H1 (cell line): ENCODE data around the gene NDUFAF8. TPM values are rescaled to one million over a fixed set of nuclear protein-coding genes. Genes with fewer than 3 reads are reported as not detected.

ENCODE experiments used
- CTCF ChIA-PET: fragments of 300-600 bp; sonication (Branson Sonifier 250); formaldehyde crosslinking; loops from one replicate; lab custom pipeline; 2021; ENCODE audit not compliant: partially characterized antibody; lab: Charles Lee
- POLR2A ChIA-PET: fragments of 300-600 bp; sonication (Branson Sonifier 250); formaldehyde crosslinking; loops from one replicate; lab custom pipeline; 2021; ENCODE audit warnings: inconsistent platforms; ENCODE audit not compliant: partially characterized antibody; lab: Charles Lee
- DNase-seq, 2 experiments: peaks; one replicate each; pipeline versions ENCODE4 v3.0.0 to v3.0.0-alpha.2; 2010 to 2022; ENCODE audit warnings: low spot score in 2 of 2, low read depth in 1 of 2, mixed read lengths in 1 of 2
- FAIRE-seq: peaks from 2 replicates; lab custom pipeline; 2011; peaks lifted over from hg19 to GRCh38; lab: Jason Lieb, UNC
- H2AFZ ChIP-seq: 2 replicates; pipeline ENCODE4 v1.8.1; 2012; ENCODE audit warnings: low read length, inconsistent platforms
- H2AK5ac ChIP-seq: 2 replicates; pipeline ENCODE4 v1.6.1; 2013; ENCODE audit warnings: low read depth, low read length
- H2BK120ac ChIP-seq: replicated peaks from 2 replicates; pipeline ENCODE3; 2013; ENCODE audit warnings: low read depth, low read length, inconsistent platforms
- H2BK12ac ChIP-seq: 2 replicates; pipeline ENCODE4 v1.6.1; 2013; ENCODE audit warnings: low read depth, low read length
- H2BK15ac ChIP-seq: 2 replicates; pipeline ENCODE4 v1.6.1; 2013; ENCODE audit warnings: low read length
- H2BK20ac ChIP-seq: 2 replicates; pipeline ENCODE4 v1.6.1; 2013; ENCODE audit warnings: low read length
- H2BK5ac ChIP-seq: 2 replicates; pipeline ENCODE4 v1.6.1; 2013; ENCODE audit warnings: low read depth, low read length
- H3K14ac ChIP-seq: 2 replicates; pipeline ENCODE4 v1.6.1; 2013; ENCODE audit warnings: inconsistent platforms; ENCODE audit not compliant: insufficient read length
- H3K18ac ChIP-seq: 2 replicates; pipeline ENCODE4 v1.6.1; 2013; ENCODE audit warnings: low read length; ENCODE audit errors: extremely low read depth
- H3K23ac ChIP-seq: 2 replicates; pipeline ENCODE4 v1.6.1; 2013; ENCODE audit warnings: inconsistent platforms; ENCODE audit not compliant: insufficient read length
- H3K23me2 ChIP-seq: 2 replicates; pipeline ENCODE4 v1.6.1; 2013; ENCODE audit warnings: low read depth, low read length
- H3K27ac ChIP-seq: 2 replicates; pipeline ENCODE4 v1.6.1; 2011; ENCODE audit warnings: low read depth, low read length, inconsistent platforms
- H3K27me3 ChIP-seq, 4 experiments: replicated peaks in 1 of 4; 1 replicate in 1 of 4; 2 replicates in 3 of 4; pipeline versions ENCODE4 v1.6.1 to v1.8.1; 2011 to 2013; ENCODE audit warnings: low read length in 3 of 4, mild to moderate bottlenecking in 3 of 4, inconsistent platforms in 2 of 4, mixed read lengths in 2 of 4, moderate library complexity in 1 of 4; ENCODE audit not compliant: control insufficient read depth in 3 of 4, insufficient read depth in 3 of 4; ENCODE audit errors: extremely low read depth in 1 of 4
- H3K36me3 ChIP-seq, 4 experiments: 2 replicates each; pipeline versions ENCODE4 v1.6.1 to v1.8.1; 2011 to 2013; ENCODE audit warnings: mild to moderate bottlenecking in 4 of 4, low read length in 3 of 4, moderate library complexity in 2 of 4, control low read depth in 1 of 4, inconsistent platforms in 1 of 4; ENCODE audit not compliant: insufficient read depth in 4 of 4, control insufficient read depth in 2 of 4
- H3K4ac ChIP-seq: replicated peaks from 2 replicates; pipeline ENCODE3; 2013; ENCODE audit warnings: low read length, low read depth, mixed read lengths, inconsistent platforms; ENCODE audit not compliant: insufficient read length
- H3K4me1 ChIP-seq, 4 experiments: replicated peaks in 1 of 4; 1 replicate in 1 of 4; 2 replicates in 3 of 4; pipeline versions ENCODE4 v1.6.1 to v1.8.1; 2011 to 2013; ENCODE audit warnings: low read length in 3 of 4, inconsistent platforms in 2 of 4, mixed read lengths in 1 of 4; ENCODE audit not compliant: insufficient read depth in 4 of 4, control insufficient read depth in 3 of 4
- H3K4me2 ChIP-seq, 2 experiments: 2 replicates each; pipeline versions ENCODE4 v1.6.1 to v1.8.1; 2011 to 2013; ENCODE audit warnings: low read depth in 2 of 2, low read length in 2 of 2, control low read depth in 1 of 2, inconsistent platforms in 1 of 2, mild to moderate bottlenecking in 1 of 2; ENCODE audit not compliant: insufficient read depth in 1 of 2
- H3K4me3 ChIP-seq, 4 experiments: fragments of 200-600, 300-600 bp in 1 of 4; sonication (generic), shearing (Covaris generic), sonication (Bioruptor Twin) in 1 of 4; 2 replicates each; pipeline versions ENCODE4 v1.5.1 to v1.8.1; 2011 to 2016; ENCODE audit warnings: low read length in 4 of 4, low read depth in 3 of 4, control low read depth in 2 of 4, inconsistent platforms in 2 of 4, mild to moderate bottlenecking in 2 of 4, mixed read lengths in 1 of 4, moderate library complexity in 1 of 4; ENCODE audit not compliant: insufficient read depth in 2 of 4; ENCODE audit errors: extremely low read depth in 1 of 4
- H3K56ac ChIP-seq: replicated peaks from 2 replicates; pipeline ENCODE3; 2013; ENCODE audit warnings: low read depth, mild to moderate bottlenecking, mixed read lengths, low read length, inconsistent platforms; ENCODE audit not compliant: insufficient read length
- H3K79me1 ChIP-seq: 2 replicates; pipeline ENCODE4 v1.6.1; 2013; ENCODE audit warnings: low read depth, low read length, control low read depth
- H3K79me2 ChIP-seq, 2 experiments: 2 replicates each; pipeline versions ENCODE4 v1.6.1 to v1.8.1; 2012 to 2013; ENCODE audit warnings: low read length in 2 of 2, mild to moderate bottlenecking in 2 of 2, inconsistent platforms in 1 of 2; ENCODE audit not compliant: insufficient read depth in 2 of 2, control insufficient read depth in 1 of 2
- H3K9ac ChIP-seq, 4 experiments: replicated peaks in 1 of 4; 1 replicate in 1 of 4; 2 replicates in 3 of 4; pipeline versions ENCODE4 v1.6.1 to v1.8.1; 2011 to 2013; ENCODE audit warnings: low read depth in 3 of 4, low read length in 3 of 4, control low read depth in 2 of 4, mild to moderate bottlenecking in 2 of 4, moderate library complexity in 2 of 4, inconsistent platforms in 1 of 4; ENCODE audit errors: extremely low read depth in 1 of 4
- H3K9me3 ChIP-seq, 2 experiments: 2 replicates each; pipeline versions ENCODE4 v1.6.1 to v1.8.1; 2012 to 2013; ENCODE audit warnings: mild to moderate bottlenecking in 2 of 2, moderate library complexity in 2 of 2, control low read depth in 1 of 2, inconsistent platforms in 1 of 2, low read depth in 1 of 2, low read length in 1 of 2, mixed read lengths in 1 of 2; ENCODE audit not compliant: insufficient read depth in 2 of 2
- H4K20me1 ChIP-seq, 2 experiments: replicated peaks in 1 of 2; 2 replicates each; pipeline versions ENCODE3 to v1.8.1; 2011 to 2013; ENCODE audit warnings: inconsistent platforms in 2 of 2, low read length in 2 of 2, mild to moderate bottlenecking in 1 of 2; ENCODE audit not compliant: insufficient read depth in 2 of 2, control insufficient read depth in 1 of 2
- H4K5ac ChIP-seq: 2 replicates; pipeline ENCODE4 v1.6.1; 2013; ENCODE audit warnings: low read length, low read depth, mixed read lengths, inconsistent platforms; ENCODE audit not compliant: insufficient read length
- H4K8ac ChIP-seq: 2 replicates; pipeline ENCODE4 v1.8.0; 2013; ENCODE audit warnings: mild to moderate bottlenecking, moderate library complexity, low read length, inconsistent platforms; ENCODE audit not compliant: insufficient read depth; ENCODE audit errors: extremely low read depth
- H4K91ac ChIP-seq: replicated peaks from 2 replicates; pipeline ENCODE3; 2013; ENCODE audit warnings: low read length, mixed read lengths, inconsistent platforms; ENCODE audit not compliant: insufficient read length
- BCL11A ChIP-seq, 2 experiments: IDR thresholded peaks; one replicate each; pipeline ENCODE4 v1.6.1; 2011; ENCODE audit warnings: low read depth in 2 of 2, low read length in 2 of 2, mild to moderate bottlenecking in 2 of 2
- BRCA1 ChIP-seq: IDR thresholded peaks from 2 replicates; pipeline ENCODE4 v1.6.1; 2012; ENCODE audit warnings: low read depth, low read length, improper control_type of control experiment
- CBX5 ChIP-seq: fragments of 300-800, 300-1000 bp; sonication (generic); IDR thresholded peaks from 2 replicates; pipeline ENCODE4 v1.7.1; 2016; ENCODE audit warnings: antibody characterized with exemption, low read length, low read depth
- EGR1 ChIP-seq: IDR thresholded peaks from 2 replicates; pipeline ENCODE4 v1.6.1; 2011; ENCODE audit warnings: low read depth, low read length, borderline replicate concordance
- EP300 ChIP-seq, 2 experiments: IDR thresholded peaks; 1 replicate in 1 of 2; 2 replicates in 1 of 2; pipeline ENCODE4 v1.6.1; 2011 to 2012; ENCODE audit warnings: low read depth in 2 of 2, low read length in 2 of 2, mild to moderate bottlenecking in 2 of 2, borderline replicate concordance in 1 of 2, inconsistent platforms in 1 of 2, moderate library complexity in 1 of 2
- RAD21 ChIP-seq, 2 experiments: IDR thresholded peaks in 1 of 2; conservative IDR thresholded peaks in 1 of 2; 2 replicates each; pipeline ENCODE4 v1.6.1; 2011; ENCODE audit warnings: low read depth in 2 of 2, low read length in 2 of 2, improper control_type of control experiment in 1 of 2, inconsistent platforms in 1 of 2, mild to moderate bottlenecking in 1 of 2, moderate library complexity in 1 of 2
- RXRA ChIP-seq: IDR thresholded peaks from 2 replicates; pipeline ENCODE4 v1.6.1; 2011; ENCODE audit warnings: low read depth, mild to moderate bottlenecking, low read length, moderate library complexity; ENCODE audit not compliant: insufficient read depth
- SIRT6 ChIP-seq: IDR thresholded peaks from one replicate; pipeline ENCODE4 v1.7.1; 2012; ENCODE audit warnings: low read length, inconsistent platforms
- SP4 ChIP-seq: IDR thresholded peaks from 2 replicates; pipeline ENCODE4 v1.6.1; 2012; ENCODE audit warnings: low read length, inconsistent platforms
- TAF1 ChIP-seq: IDR thresholded peaks from 2 replicates; pipeline ENCODE4 v1.6.1; 2011; ENCODE audit warnings: mild to moderate bottlenecking, low read depth, low read length
- YY1 ChIP-seq: IDR thresholded peaks from 2 replicates; pipeline ENCODE4 v1.6.1; 2011; ENCODE audit warnings: low read depth, mild to moderate bottlenecking, low read length
- ZNF274 ChIP-seq: IDR thresholded peaks from 2 replicates; pipeline ENCODE4 v1.7.0; 2012; ENCODE audit warnings: low read length, borderline replicate concordance; ENCODE audit errors: extremely low read depth
- WGBS, 2 experiments: shearing (Covaris generic) in 1 of 2; methylation state at CpG; one replicate each; pipeline versions ENCODE4 v1.1.6 to v1.1.7; 2013 to 2015; ENCODE audit warnings: low lambda C conversion rate in 2 of 2, mixed read lengths in 2 of 2, inconsistent platforms in 1 of 2, low coverage in 1 of 2, missing lambda C conversion rate in 1 of 2; ENCODE audit not compliant: insufficient replicate concordance in 2 of 2, insufficient coverage in 1 of 2, insufficient read length in 1 of 2; ENCODE audit errors: extremely low coverage in 1 of 2, missing lambda C conversion rate in 1 of 2; 5-methylcytosine and 5-hydroxymethylcytosine counted together
- polyA plus RNA-seq, 7 experiments: library from polyadenylated mRNA; depleted of rRNA in 3 of 7; stranded (reverse) in 5 of 7; unstranded in 2 of 7; fragments of >200 nt in 5 of 7; fragments of 200-250 nt in 2 of 7; gene quantifications; 1 replicate in 5 of 7; 2 replicates in 1 of 7; 4 replicates in 1 of 7; pipeline versions ENCODE4 v1.2.1 to v1.2.3, GENCODE V29; 2011 to 2013; ENCODE audit warnings: missing spikeins in 2 of 7, mixed read lengths in 2 of 7
- total RNA-seq: library from RNA; stranded (reverse); fragmentation: NEBNext Ultra II Directional; extraction: Animal tissue kit (Norgen Biotek cat#: 25700); gene quantifications from 2 replicates; pipeline ENCODE4 v1.2.1, GENCODE V29; 2021
- TF ChIP-seq, protein P1 (sequence below): IDR thresholded peaks from 2 replicates; pipeline ENCODE4 v1.6.1; 2012; ENCODE audit warnings: low read length, inconsistent platforms

Gene NDUFAF8
- total and polyA plus RNA-seq, 2 of the 8 experiments (the other 6 are each of a cell fraction or from before 2014, with no cell fraction given) = 48.9 to 91.1 TPM

DNA sequence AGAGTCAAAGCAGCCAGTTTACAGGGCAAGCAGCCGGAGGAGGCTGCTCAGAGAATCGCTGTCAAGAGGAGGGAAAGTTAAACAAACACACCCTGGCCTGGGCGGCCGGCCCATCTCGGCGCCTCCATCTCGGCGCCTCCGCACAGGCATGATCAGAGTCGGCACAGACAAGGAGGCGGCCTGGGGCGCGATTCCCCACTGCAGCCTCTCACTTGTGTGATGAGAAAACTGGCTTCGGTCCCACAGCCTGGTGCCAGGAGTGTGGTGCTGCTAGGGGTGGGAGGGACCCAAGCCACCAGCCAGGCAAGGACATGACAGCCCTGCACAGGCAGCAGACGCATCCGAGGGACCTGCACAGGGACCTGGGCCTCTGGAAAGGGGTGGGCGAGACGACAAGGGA, 38.3 kb downstream of the NDUFAF8 start:
- POLR2A ChIA-PET = no interaction called here
- H3K4ac ChIP-seq = no peak overlapping the region
- peaks cover 3% of the 10 kb centered on the region for H3K79me1 ChIP-seq
- H3K4me2 ChIP-seq = no peak overlapping the region
- peaks cover 2 to 16% (median 6%) of the 10 kb centered on the region in 4 experiments; a peak in 4 of 8 replicates for H3K36me3 ChIP-seq
- H4K20me1 ChIP-seq = peaks cover 13 to 14% of the 10 kb centered on the region in 2 experiments
- H4K91ac ChIP-seq = no peak overlapping the region
- H2AK5ac ChIP-seq = no peak overlapping the region
- H3K4me3 ChIP-seq = no peak overlapping the region
- no peak for FAIRE-seq
- H2BK20ac ChIP-seq = no peak overlapping the region
- H2AFZ ChIP-seq = no peak overlapping the region
- no peaks in the 10 kb centered on the region for H3K27me3 ChIP-seq
- no peak overlapping the region for H2BK120ac ChIP-seq
- H3K9me3 ChIP-seq = no peaks in the 10 kb centered on the region
- TF ChIP-seq YY1 = no peak
- TF ChIP-seq EP300 (IDR thresholded peaks at IDR 0.05; ENCODE audit: borderline replicate concordance in 1 of 2, low read depth in 2 of 2, low read length in 2 of 2) = no peak
- TF ChIP-seq RXRA = no peak
- TF ChIP-seq SIRT6 = no peak
- TF ChIP-seq BRCA1 = no peak
- TF ChIP-seq SP4 = no peak
- TF ChIP-seq EGR1 = no peak
- TF ChIP-seq TAF1 = no peak
- TF ChIP-seq BCL11A (IDR thresholded peaks at IDR 0.05; ENCODE audit: low read depth in 2 of 2, low read length in 2 of 2) = no peak
- TF ChIP-seq, protein P1, sequence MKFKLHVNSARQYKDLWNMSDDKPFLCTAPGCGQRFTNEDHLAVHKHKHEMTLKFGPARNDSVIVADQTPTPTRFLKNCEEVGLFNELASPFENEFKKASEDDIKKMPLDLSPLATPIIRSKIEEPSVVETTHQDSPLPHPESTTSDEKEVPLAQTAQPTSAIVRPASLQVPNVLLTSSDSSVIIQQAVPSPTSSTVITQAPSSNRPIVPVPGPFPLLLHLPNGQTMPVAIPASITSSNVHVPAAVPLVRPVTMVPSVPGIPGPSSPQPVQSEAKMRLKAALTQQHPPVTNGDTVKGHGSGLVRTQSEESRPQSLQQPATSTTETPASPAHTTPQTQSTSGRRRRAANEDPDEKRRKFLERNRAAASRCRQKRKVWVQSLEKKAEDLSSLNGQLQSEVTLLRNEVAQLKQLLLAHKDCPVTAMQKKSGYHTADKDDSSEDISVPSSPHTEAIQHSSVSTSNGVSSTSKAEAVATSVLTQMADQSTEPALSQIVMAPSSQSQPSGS = no peak
- TF ChIP-seq RAD21 (IDR thresholded peaks at IDR 0.05 in 1 of 2, conservative IDR thresholded peaks at IDR 0.05 in 1 of 2; ENCODE audit: low read depth in 2 of 2, low read length in 2 of 2) = no peak
- TF ChIP-seq CBX5 = no peak
- no peak for TF ChIP-seq ZNF274
- no peak overlapping the region for H2BK12ac ChIP-seq
- no peak overlapping the region for H3K56ac ChIP-seq
- no peak overlapping the region for H3K9ac ChIP-seq
- WGBS, 2 experiments = 94% methylated on average over 18 of the region's 18 CpGs; no CpG with 5 or more reads in 1 of the 2 experiments
- no peak overlapping the region for H3K23ac ChIP-seq
- no peak overlapping the region for H2BK5ac ChIP-seq
- H4K5ac ChIP-seq = no peak overlapping the region
- no peaks in the 10 kb centered on the region for H3K23me2 ChIP-seq
- H3K79me2 ChIP-seq = no peaks in the 10 kb centered on the region
- H3K27ac ChIP-seq = no peak overlapping the region
- H3K4me1 ChIP-seq = peaks cover 0 to 4% (median 0%) of the 10 kb centered on the region in 4 experiments; a peak in 1 of 7 replicates
- no peak overlapping the region for H2BK15ac ChIP-seq
- no peak overlapping the region for H3K14ac ChIP-seq
- no peak overlapping the region for H3K18ac ChIP-seq
- CTCF ChIA-PET = interaction anchor here (1.4 to 3.5 kb wide), 3 partner anchors 11 to 246 kb away, joined by 4 to 15 read pairs (median 5); no protein-coding TSS in a partner anchor
- no peak for DNase-seq
- no peak overlapping the region for H4K8ac ChIP-seq
